A549 (cell line): ENCODE measurements around the gene MAP3K4.

Experiments used
- CEBPB ChIP-seq, 2 experiments: fragments of >200 bp in 1 of 2; sonication (Bioruptor Twin) in 1 of 2; formaldehyde crosslinking in 1 of 2; IDR thresholded peaks; 2 replicates each; pipeline ENCODE4 v1.6.1; 2012 to 2016
- CHD2 ChIP-seq: fragments of 150-350 bp; IDR thresholded peaks from 2 replicates; pipeline ENCODE4 v1.6.1; 2014; ENCODE audit warnings: low read length; ENCODE audit not compliant: partially characterized antibody
- CTCF ChIP-seq: fragments of >200 bp; sonication (Bioruptor Twin); formaldehyde crosslinking; IDR thresholded peaks from 3 replicates; pipeline ENCODE4 v1.5.1; 2016
- EHF ChIP-seq: fragments of 250-450 bp; sonication (Bioruptor Pico); IDR thresholded peaks from 2 replicates; pipeline ENCODE4 v1.5.0; 2020; ENCODE audit warnings: mild to moderate bottlenecking
- EP300 ChIP-seq, 2 experiments: fragments of >200 bp; sonication (Bioruptor Twin); formaldehyde crosslinking; IDR thresholded peaks; 2 replicates in 1 of 2; 3 replicates in 1 of 2; pipeline ENCODE4 v1.6.1; 2016 to 2017
- HES2 ChIP-seq: fragments of >200 bp; sonication (Bioruptor Twin); formaldehyde crosslinking; IDR thresholded peaks from 2 replicates; pipeline ENCODE4 v1.6.1; 2016
- HEYL ChIP-seq: fragments of 250-450 bp; sonication (Bioruptor Pico); IDR thresholded peaks from 2 replicates; pipeline ENCODE4 v1.8.0; 2021; ENCODE audit warnings: mild to moderate bottlenecking, moderate library complexity
- KDM1A ChIP-seq: fragments of 200-600 bp; sonication (generic); IDR thresholded peaks from 2 replicates; pipeline ENCODE4 v1.6.1; 2016; ENCODE audit warnings: low read depth, mild to moderate bottlenecking
- KDM5A ChIP-seq: fragments of 200-600 bp; sonication (generic); IDR thresholded peaks from 2 replicates; pipeline ENCODE4 v1.6.1; 2016; ENCODE audit warnings: antibody characterized with exemption, mild to moderate bottlenecking
- POLR2A ChIP-seq: IDR thresholded peaks from 2 replicates; pipeline ENCODE4 v1.6.1; 2012; ENCODE audit warnings: mild to moderate bottlenecking, low read length
- POLR2AphosphoS2 ChIP-seq: conservative IDR thresholded peaks from 2 replicates; pipeline ENCODE4 v1.6.1; 2012; ENCODE audit warnings: low read length, improper control_type of control experiment, inconsistent platforms
- RAD21 ChIP-seq, 2 experiments: fragments of >200 bp in 1 of 2; sonication (Bioruptor Twin) in 1 of 2; formaldehyde crosslinking in 1 of 2; IDR thresholded peaks in 1 of 2; conservative IDR thresholded peaks in 1 of 2; 2 replicates in 1 of 2; 3 replicates in 1 of 2; pipeline ENCODE4 v1.6.1; 2012 to 2018; ENCODE audit warnings: inconsistent platforms in 1 of 2
- REST ChIP-seq: fragments of 200-600 bp; sonication (generic); IDR thresholded peaks from 2 replicates; pipeline ENCODE4 v1.6.1; 2016; ENCODE audit warnings: antibody characterized with exemption, mild to moderate bottlenecking, moderate library complexity
- SMC3 ChIP-seq: fragments of >200 bp; sonication (Bioruptor Twin); formaldehyde crosslinking; IDR thresholded peaks from 3 replicates; pipeline ENCODE4 v1.6.1; 2018; ENCODE audit warnings: inconsistent platforms

- TF ChIP-seq CTCF (no peak), CEBPB (IDR thresholded peaks at IDR 0.05) (no peak), KDM5A (no peak), RAD21 (conservative IDR thresholded peaks at IDR 0.05 in 1 of 2, IDR thresholded peaks at IDR 0.05 in 1 of 2) (no peak), POLR2A (no peak), CHD2 (no peak), HEYL (CRISPR knock-in tag) (no peak), REST (peak; percentile 62; the same call in 1 of the 2 replicates), POLR2AphosphoS2 (no peak), HES2 (no peak), SMC3 (no peak), EHF (CRISPR knock-in tag) (no peak), KDM1A (no peak), EP300 (IDR thresholded peaks at IDR 0.05) (no peak)
Measured at GRCh38 chr6:161088676-161089328, 97.2 kb downstream of the MAP3K4 start.
